Measurements from ENCODE around the gene GRB10.

The GRB10 gene

DNA sequence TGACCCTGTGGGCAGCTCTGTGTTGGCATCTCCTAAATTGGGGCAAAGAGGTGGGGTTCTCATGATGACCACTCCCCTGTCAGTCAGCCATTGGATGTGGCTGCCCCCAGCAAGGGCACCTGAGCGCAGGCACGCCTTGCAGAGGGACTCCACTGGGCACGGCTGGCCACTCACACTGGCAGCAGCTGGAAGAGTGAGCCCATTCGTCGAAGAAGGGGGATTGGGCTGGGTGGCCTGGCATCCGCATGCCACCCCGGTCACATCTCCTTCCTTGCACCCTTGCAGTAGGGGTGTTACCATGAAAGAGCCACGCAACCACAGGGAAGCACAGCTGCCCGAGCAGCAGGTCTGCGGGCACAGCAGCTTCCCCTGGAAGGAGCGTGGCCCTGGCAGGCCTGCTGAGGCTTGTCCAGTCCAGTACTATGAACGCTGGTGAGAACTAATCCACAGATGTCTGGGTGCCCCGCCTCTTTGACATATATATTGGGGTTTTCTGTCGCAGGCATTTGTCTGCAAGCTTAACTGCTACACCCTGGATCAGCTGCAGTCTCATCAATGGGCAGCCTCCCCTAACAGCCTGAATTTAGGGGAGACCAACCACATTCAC is 25.7 kb upstream of the GRB10 start:
- no peak for ATAC-seq
- TF ChIP-seq ZC3H10 (CRISPR knock-in tag; IDR thresholded peaks at IDR 0.05) (no peak), GLIS3 (CRISPR knock-in tag; IDR thresholded peaks at IDR 0.05) (no peak), ZFP30 (CRISPR knock-in tag; IDR thresholded peaks at IDR 0.05) (no peak), OSR1 (CRISPR knock-in tag; IDR thresholded peaks at IDR 0.05) (no peak), CSRNP3 (CRISPR knock-in tag; IDR thresholded peaks at IDR 0.05) (no peak), ESRRG (CRISPR knock-in tag; IDR thresholded peaks at IDR 0.05) (no peak), TCF4 (CRISPR knock-in tag; IDR thresholded peaks at IDR 0.05; ENCODE audit: borderline replicate concordance) (no peak), ZNF70 (CRISPR knock-in tag; IDR thresholded peaks at IDR 0.05) (no peak), BACH2 (CRISPR knock-in tag; IDR thresholded peaks at IDR 0.05; ENCODE audit: borderline replicate concordance) (no peak)
- TF ChIP-seq, protein P1, sequence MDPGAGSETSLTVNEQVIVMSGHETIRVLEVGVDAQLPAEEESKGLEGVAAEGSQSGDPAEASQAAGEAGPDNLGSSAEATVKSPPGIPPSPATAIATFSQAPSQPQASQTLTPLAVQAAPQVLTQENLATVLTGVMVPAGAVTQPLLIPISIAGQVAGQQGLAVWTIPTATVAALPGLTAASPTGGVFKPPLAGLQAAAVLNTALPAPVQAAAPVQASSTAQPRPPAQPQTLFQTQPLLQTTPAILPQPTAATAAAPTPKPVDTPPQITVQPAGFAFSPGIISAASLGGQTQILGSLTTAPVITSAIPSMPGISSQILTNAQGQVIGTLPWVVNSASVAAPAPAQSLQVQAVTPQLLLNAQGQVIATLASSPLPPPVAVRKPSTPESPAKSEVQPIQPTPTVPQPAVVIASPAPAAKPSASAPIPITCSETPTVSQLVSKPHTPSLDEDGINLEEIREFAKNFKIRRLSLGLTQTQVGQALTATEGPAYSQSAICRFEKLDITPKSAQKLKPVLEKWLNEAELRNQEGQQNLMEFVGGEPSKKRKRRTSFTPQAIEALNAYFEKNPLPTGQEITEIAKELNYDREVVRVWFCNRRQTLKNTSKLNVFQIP (CRISPR knock-in tag; IDR thresholded peaks at IDR 0.05; ENCODE audit: borderline replicate concordance, low read depth), result no peak

DNA sequence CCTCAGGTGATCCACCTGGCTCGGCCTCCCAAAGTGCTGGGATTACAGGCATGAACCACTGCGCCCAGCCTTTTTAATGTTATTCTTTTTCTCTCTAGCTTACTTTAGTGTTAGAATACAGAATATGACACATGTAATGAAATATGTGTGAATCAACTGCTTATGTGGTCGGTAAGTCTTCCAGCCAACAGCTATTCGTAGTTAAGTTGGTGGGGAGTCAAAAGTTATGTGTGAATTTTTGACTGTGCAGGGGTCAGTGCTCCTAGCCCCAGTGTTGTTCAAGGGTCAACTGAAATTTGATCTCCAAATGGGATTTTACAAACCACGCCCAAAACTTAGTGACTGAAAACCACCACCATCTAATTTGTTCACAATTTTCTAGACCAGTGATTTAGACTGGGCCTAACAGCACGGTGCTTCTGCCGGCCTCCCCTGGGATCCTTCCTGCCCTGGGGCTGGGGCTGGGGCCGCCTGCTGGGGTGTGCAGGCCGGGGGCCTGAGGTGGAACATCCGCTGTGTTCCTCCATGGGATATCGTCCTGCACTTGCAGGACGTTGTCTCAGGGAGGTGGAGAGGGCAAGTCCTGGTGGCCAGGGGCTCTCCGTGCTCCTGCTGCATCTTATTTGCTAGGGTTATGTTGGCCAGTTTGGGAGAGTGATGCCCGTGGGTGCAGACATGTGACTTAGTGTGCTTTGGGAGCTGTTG is 24.5 kb upstream of the GRB10 start:
- ATAC-seq, result no peak
- no peak for TF ChIP-seq ZFP3 (CRISPR knock-in tag; IDR thresholded peaks at IDR 0.05)
- TF ChIP-seq ZNF8 (CRISPR knock-in tag; IDR thresholded peaks at IDR 0.05), result no peak
- TF ChIP-seq, protein P2, sequence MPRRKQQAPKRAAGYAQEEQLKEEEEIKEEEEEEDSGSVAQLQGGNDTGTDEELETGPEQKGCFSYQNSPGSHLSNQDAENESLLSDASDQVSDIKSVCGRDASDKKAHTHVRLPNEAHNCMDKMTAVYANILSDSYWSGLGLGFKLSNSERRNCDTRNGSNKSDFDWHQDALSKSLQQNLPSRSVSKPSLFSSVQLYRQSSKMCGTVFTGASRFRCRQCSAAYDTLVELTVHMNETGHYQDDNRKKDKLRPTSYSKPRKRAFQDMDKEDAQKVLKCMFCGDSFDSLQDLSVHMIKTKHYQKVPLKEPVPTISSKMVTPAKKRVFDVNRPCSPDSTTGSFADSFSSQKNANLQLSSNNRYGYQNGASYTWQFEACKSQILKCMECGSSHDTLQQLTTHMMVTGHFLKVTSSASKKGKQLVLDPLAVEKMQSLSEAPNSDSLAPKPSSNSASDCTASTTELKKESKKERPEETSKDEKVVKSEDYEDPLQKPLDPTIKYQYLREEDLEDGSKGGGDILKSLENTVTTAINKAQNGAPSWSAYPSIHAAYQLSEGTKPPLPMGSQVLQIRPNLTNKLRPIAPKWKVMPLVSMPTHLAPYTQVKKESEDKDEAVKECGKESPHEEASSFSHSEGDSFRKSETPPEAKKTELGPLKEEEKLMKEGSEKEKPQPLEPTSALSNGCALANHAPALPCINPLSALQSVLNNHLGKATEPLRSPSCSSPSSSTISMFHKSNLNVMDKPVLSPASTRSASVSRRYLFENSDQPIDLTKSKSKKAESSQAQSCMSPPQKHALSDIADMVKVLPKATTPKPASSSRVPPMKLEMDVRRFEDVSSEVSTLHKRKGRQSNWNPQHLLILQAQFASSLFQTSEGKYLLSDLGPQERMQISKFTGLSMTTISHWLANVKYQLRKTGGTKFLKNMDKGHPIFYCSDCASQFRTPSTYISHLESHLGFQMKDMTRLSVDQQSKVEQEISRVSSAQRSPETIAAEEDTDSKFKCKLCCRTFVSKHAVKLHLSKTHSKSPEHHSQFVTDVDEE (CRISPR knock-in tag; IDR thresholded peaks at IDR 0.05), result no peak
- TF ChIP-seq CREB5 (CRISPR knock-in tag; IDR thresholded peaks at IDR 0.05; ENCODE audit: low read depth), result no peak
- TF ChIP-seq PPARA (CRISPR knock-in tag; IDR thresholded peaks at IDR 0.05; ENCODE audit: borderline replicate concordance), result no peak
- TF ChIP-seq CSDC2 (CRISPR knock-in tag; IDR thresholded peaks at IDR 0.05), result no peak
- TF ChIP-seq PATZ1 (CRISPR knock-in tag; IDR thresholded peaks at IDR 0.05; ENCODE audit: borderline replicate concordance), result no peak
- no peak for TF ChIP-seq ISL1 (CRISPR knock-in tag; IDR thresholded peaks at IDR 0.05)
- TF ChIP-seq SNAI2 (CRISPR knock-in tag; IDR thresholded peaks at IDR 0.05), result no peak
- TF ChIP-seq ZC3H10 (CRISPR knock-in tag; IDR thresholded peaks at IDR 0.05), result no peak
- TF ChIP-seq OSR1 (CRISPR knock-in tag; IDR thresholded peaks at IDR 0.05), result no peak
- TF ChIP-seq GLIS3 (CRISPR knock-in tag; IDR thresholded peaks at IDR 0.05), result no peak
- no peak for TF ChIP-seq ZFP30 (CRISPR knock-in tag; IDR thresholded peaks at IDR 0.05)
- no peak for TF ChIP-seq TCF4 (CRISPR knock-in tag; IDR thresholded peaks at IDR 0.05; ENCODE audit: borderline replicate concordance)
- TF ChIP-seq TOX (CRISPR knock-in tag; IDR thresholded peaks at IDR 0.05; ENCODE audit: borderline replicate concordance), result no peak
- TF ChIP-seq ZNF565 (CRISPR knock-in tag; conservative IDR thresholded peaks at IDR 0.05; ENCODE audit: low read depth), result no peak
- no peak for TF ChIP-seq ARNTL (CRISPR knock-in tag; IDR thresholded peaks at IDR 0.05; ENCODE audit: borderline replicate concordance, low read depth)
- no peak for TF ChIP-seq CSRNP3 (CRISPR knock-in tag; IDR thresholded peaks at IDR 0.05)
- TF ChIP-seq ZNF70 (CRISPR knock-in tag; IDR thresholded peaks at IDR 0.05), result no peak
- no peak for TF ChIP-seq RARB (CRISPR knock-in tag; IDR thresholded peaks at IDR 0.05)
